Heart right ventricle (tissue), 16 donors: ENCODE measurements around the gene IRX2. TPM values are rescaled to one million over a fixed set of nuclear protein-coding genes. Genes with fewer than 3 reads are reported as not detected.

Source experiments
- ATAC-seq, 8 donors: fragments of 200-7000 bp; cut with Tn5 transposase; one replicate each; pipeline ENCODE4 v1.9.1; 2020; ENCODE audit warnings: mild to moderate bottlenecking in 8 of 8, moderate library complexity in 8 of 8, moderate number of reproducible peaks in 1 of 8
- DNase-seq, 2 donors: peaks; one replicate each; pipeline ENCODE4 v3.0.0-alpha.2; 2020
- H3K27ac ChIP-seq, 10 donors: fragments of 200-600 bp; sonication (generic) in 2 of 10; one replicate each; pipeline versions ENCODE4 v1.5.0 to v1.8.0; 2020 to 2022; ENCODE audit warnings: mild to moderate bottlenecking in 3 of 10
- H3K27me3 ChIP-seq, 7 donors: fragments of 200-600 bp; one replicate each; pipeline ENCODE4 v1.8.0; 2021 to 2022; ENCODE audit warnings: mild to moderate bottlenecking in 2 of 7
- H3K36me3 ChIP-seq, 9 donors: fragments of 200-600 bp; sonication (generic) in 1 of 9; one replicate each; pipeline versions ENCODE4 v1.5.0 to v1.8.0; 2020 to 2022; ENCODE audit warnings: mild to moderate bottlenecking in 2 of 9
- H3K4me1 ChIP-seq, 9 donors: fragments of 200-600 bp; sonication (generic) in 1 of 9; one replicate each; pipeline versions ENCODE4 v1.5.0 to v1.8.0; 2020 to 2022; ENCODE audit warnings: mild to moderate bottlenecking in 4 of 9
- H3K4me3 ChIP-seq, 10 donors: fragments of 200-600 bp; sonication (generic) in 2 of 10; one replicate each; pipeline versions ENCODE4 v1.5.0 to v1.8.0; 2020 to 2022; ENCODE audit warnings: mild to moderate bottlenecking in 7 of 10, moderate library complexity in 2 of 10
- H3K9me3 ChIP-seq, 11 donors: fragments of 200-600 bp in 10 of 11; sonication (generic) in 2 of 11; one replicate each; pipeline versions ENCODE4 v1.5.0 to v1.8.0; 2013 to 2022; ENCODE audit warnings: mild to moderate bottlenecking in 2 of 11, control low read depth in 1 of 11, moderate library complexity in 1 of 11
- WGBS, 2 donors: extraction: QIAGEN DNeasy Blood & Tissue Kit; methylation state at CpG; one replicate each; pipeline ENCODE4 v1.1.7; 2013; ENCODE audit warnings: inconsistent platforms in 1 of 2; 5-methylcytosine and 5-hydroxymethylcytosine counted together
- intact Hi-C, 10 donors: fragments of 100-400 bp; cut with DNase I; formaldehyde crosslinking; loops; one replicate each; pipeline versions ENCODE4 v1.11.1 to v1.14.2; 2022
- polyA plus RNA-seq, 2 donors: library from polyadenylated mRNA; stranded (reverse); fragments of 200-250 nt; gene quantifications; one replicate each; pipeline ENCODE4 v1.2.3, GENCODE V29; 2013
- total RNA-seq, 10 donors: library from RNA; stranded (reverse); fragmentation: NEBNext Ultra II Directional in 3 of 10; extraction: Animal tissue kit (Norgen Biotek cat#: 25700) in 3 of 10; gene quantifications; one replicate each; pipeline versions ENCODE4 v1.2.1 to v1.2.4, GENCODE V29; 2021 to 2023
- TF ChIP-seq, protein P1 (sequence below), 9 donors: fragments of 200-600 bp; sonication (generic) in 2 of 9; IDR thresholded peaks; one replicate each; pipeline versions ENCODE4 v1.5.0 to v1.8.0; 2021 to 2022; ENCODE audit warnings: antibody characterized with exemption in 9 of 9, mild to moderate bottlenecking in 5 of 9, moderate library complexity in 1 of 9
- donor health status: Arrhythmogenic right ventricular cardiomyopathy.
- donor health status: ischemic (EF 13 %, LVEDD 7.1; RV severe dilation, severe dysfunction).
- donor health status: healthy with polysubstance abuse.
- donor health status: DM: no; HTN: yes; CAD: no.
- donor health status: DM: no; HTN: no; CAD: no.
- donor health status: ischemic (EF 25% LVEDD 6.9; RV normal size, moderate dysfunction).
- donor health status: ischemic (EF 25% LVEDD 5.7; RV mildly dilated, moderate dysfunction).
- donor health status: healthy.
- donor health status: DM: yes; HTN: yes; CAD: no.
- donor health status: Ischemic cardiomyopathy.
- donor health status: ischemic (EF 35%, LVEDD 5.7; RV mildly dilated, moderate dysfunction).
- donor health status: nonischemic (EF 11% LVEDD 7.7; RV severe dilation, severe dysfunction).
- donor health status: DM: yes; HTN: yes; CAD: no.
- donor health status: PGD.
- donor health status: ischemic (EF 29% LVEDD 5.4; RV normal size, mild dysfunction).
- donor health status: nonischemic (EF 23%, LVEDD 6.1; RV moderate dilation, normal function).

IRX2 gene
- total and polyA plus RNA-seq, 12 donors: 0.09 to 6.4 (median 1.3) TPM

DNA sequence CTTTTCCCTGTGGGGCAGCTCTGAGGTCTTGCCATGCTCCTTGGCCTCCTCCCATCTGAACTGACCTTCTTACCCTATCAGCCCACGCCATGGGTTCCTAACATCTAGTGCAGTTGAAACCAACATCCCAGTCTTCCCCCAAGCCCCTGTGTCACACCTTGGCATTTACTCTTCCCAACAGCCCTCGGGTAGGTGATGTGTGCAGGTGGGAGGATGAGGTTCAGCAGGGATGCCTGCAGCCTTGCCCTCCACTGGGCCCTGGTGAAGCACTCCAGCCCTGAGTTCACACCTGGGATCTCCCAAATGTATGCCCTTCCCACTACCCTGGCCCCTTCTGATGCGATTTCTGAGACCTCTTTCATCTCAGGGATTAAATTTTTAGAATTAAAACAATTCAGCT is 15.5 kb downstream of the IRX2 start:
- WGBS, 2 donors: 71 to 72% methylated on average over 3 of the region's 3 CpGs
- peaks cover 22 to 86% (median 66%) of the 10 kb centered on the region in 7 donors for H3K27me3 ChIP-seq
- no peak for ATAC-seq

DNA sequence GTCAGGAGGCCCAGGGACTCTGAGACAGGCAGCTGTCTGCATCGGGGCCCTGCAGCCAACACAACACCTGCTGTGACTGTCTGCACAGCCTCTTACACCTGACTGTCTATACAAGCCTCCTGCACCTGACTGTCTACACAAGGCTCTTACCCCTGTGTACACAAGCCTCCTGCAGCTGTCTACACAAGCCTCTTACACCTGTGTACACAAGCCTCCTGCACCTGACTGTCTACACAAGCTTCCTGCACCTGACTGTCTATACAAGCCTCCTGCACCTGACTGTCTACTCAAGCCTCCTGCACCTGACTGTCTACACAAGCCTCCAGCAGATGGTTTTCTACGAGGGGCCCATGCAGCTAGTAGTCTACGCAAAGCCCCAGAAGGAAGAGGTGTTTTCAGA is 18.6 kb downstream of the IRX2 start:
- TF ChIP-seq, protein P1, sequence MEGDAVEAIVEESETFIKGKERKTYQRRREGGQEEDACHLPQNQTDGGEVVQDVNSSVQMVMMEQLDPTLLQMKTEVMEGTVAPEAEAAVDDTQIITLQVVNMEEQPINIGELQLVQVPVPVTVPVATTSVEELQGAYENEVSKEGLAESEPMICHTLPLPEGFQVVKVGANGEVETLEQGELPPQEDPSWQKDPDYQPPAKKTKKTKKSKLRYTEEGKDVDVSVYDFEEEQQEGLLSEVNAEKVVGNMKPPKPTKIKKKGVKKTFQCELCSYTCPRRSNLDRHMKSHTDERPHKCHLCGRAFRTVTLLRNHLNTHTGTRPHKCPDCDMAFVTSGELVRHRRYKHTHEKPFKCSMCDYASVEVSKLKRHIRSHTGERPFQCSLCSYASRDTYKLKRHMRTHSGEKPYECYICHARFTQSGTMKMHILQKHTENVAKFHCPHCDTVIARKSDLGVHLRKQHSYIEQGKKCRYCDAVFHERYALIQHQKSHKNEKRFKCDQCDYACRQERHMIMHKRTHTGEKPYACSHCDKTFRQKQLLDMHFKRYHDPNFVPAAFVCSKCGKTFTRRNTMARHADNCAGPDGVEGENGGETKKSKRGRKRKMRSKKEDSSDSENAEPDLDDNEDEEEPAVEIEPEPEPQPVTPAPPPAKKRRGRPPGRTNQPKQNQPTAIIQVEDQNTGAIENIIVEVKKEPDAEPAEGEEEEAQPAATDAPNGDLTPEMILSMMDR (IDR thresholded peaks at IDR 0.05): no peak
- no peak for DNase-seq
- no peak overlapping the region for H3K27ac ChIP-seq
- H3K36me3 ChIP-seq: no peaks in the 10 kb centered on the region
- peaks cover 0 to 9% (median 0%) of the 10 kb centered on the region in 11 donors for H3K9me3 ChIP-seq
- H3K4me3 ChIP-seq: no peak overlapping the region
- ATAC-seq: no peak
- 52 to 54% methylated on average over 3 of the region's 3 CpGs for WGBS, 2 donors
- intact Hi-C loops: no loop called here
- peaks cover 0 to 76% (median 55%) of the 10 kb centered on the region in 7 donors for H3K27me3 ChIP-seq
- no peaks in the 10 kb centered on the region for H3K4me1 ChIP-seq

More for the DNA sequence above, 15.5 kb downstream of the IRX2 start:
- no peak overlapping the region for H3K27ac ChIP-seq
- no peak overlapping the region for H3K4me3 ChIP-seq
- TF ChIP-seq, protein P1 (IDR thresholded peaks at IDR 0.05): no peak
- H3K36me3 ChIP-seq: no peaks in the 10 kb centered on the region
- H3K9me3 ChIP-seq: peaks cover 0 to 9% (median 0%) of the 10 kb centered on the region in 11 donors
- peaks cover 0 to 16% (median 5%) of the 10 kb centered on the region in 9 donors for H3K4me1 ChIP-seq
- no peak for DNase-seq
- intact Hi-C loops: no loop called here

DNA sequence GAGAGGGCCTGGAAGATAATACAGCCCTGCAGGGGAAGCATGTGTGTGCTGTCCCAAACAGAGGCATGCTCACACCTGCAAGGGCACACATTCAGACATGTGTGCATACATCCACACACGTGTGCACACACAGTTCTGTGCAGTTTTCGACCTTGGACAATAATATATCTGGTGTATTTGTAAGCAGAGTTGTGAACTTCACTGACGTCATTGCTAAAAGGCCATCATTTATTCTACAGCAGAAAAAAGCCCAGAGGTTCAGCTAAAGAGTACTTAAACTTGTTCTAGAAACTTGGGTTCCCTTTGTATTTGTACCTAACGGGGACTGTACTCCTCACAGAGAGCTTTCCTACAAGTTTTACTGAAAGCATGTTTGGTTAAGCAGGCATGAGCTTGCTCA is 19.5 kb downstream of the IRX2 start:
- intact Hi-C loops: no loop called here
- DNase-seq (no peak), ATAC-seq (no peak)
- no peak overlapping the region for H3K4me3 ChIP-seq
- TF ChIP-seq, protein P1 (IDR thresholded peaks at IDR 0.05): no peak
- H3K27me3 ChIP-seq: peaks cover 0 to 75% (median 46%) of the 10 kb centered on the region in 7 donors
- WGBS, 2 donors: 64 to 73% methylated on average over 4 of the region's 4 CpGs
- H3K4me1 ChIP-seq: no peaks in the 10 kb centered on the region
- no peaks in the 10 kb centered on the region for H3K36me3 ChIP-seq
- no peak overlapping the region for H3K27ac ChIP-seq
- peaks cover 0 to 9% (median 0%) of the 10 kb centered on the region in 11 donors for H3K9me3 ChIP-seq

DNA sequence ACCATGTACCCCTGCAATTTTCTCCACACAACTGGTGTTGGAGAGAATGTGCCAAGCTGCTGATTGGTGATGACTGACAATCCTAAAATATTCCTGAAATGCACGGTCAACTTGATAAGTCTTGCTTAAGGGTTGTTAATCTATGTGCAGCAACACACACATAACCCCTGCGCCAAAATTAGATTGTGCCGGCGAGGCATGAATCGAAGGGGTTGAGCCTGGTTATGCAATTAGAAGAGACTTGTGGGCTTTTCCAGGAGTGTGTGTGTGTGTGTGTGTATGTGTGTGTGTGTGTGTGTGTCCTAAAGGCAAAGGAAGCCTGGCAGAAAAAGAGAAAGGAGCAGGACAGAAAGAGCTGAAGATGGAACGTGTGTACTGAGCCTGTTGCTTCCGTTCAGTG is 22.3 kb downstream of the IRX2 start:
- H3K27me3 ChIP-seq: peaks cover 0 to 69% (median 35%) of the 10 kb centered on the region in 7 donors
- TF ChIP-seq, protein P1 (IDR thresholded peaks at IDR 0.05): no peak
- no peaks in the 10 kb centered on the region for H3K36me3 ChIP-seq
- ATAC-seq (no peak), DNase-seq (no peak)
- WGBS, 2 donors: 33 to 40% methylated on average over 7 of the region's 7 CpGs
- intact Hi-C loops: no loop called here
- H3K4me3 ChIP-seq: no peak overlapping the region
- H3K4me1 ChIP-seq: no peaks in the 10 kb centered on the region
- H3K9me3 ChIP-seq: no peaks in the 10 kb centered on the region
- H3K27ac ChIP-seq: no peak overlapping the region
